GM23338 (cell line): ENCODE data around the gene PRLH. TPM values are rescaled to one million over a fixed set of nuclear protein-coding genes. Genes with fewer than 3 reads are reported as not detected.

Experiments used
- ATAC-seq: fragments of 200-7000 bp; cut with Tn5 transposase; 3 replicates; pipeline ENCODE4 v1.9.1; 2020
- DNase-seq: peaks from one replicate; pipeline ENCODE4 v3.0.0-alpha.2; 2015; ENCODE audit warnings: low spot score
- H2AFZ ChIP-seq: fragments of 200-600 bp; sonication (generic); 2 replicates; pipeline ENCODE4 v1.8.0; 2016; ENCODE audit warnings: antibody characterized with exemption, mild to moderate bottlenecking, moderate library complexity
- H3F3A ChIP-seq: fragments of 200-600 bp; sonication (generic); replicated peaks from 2 replicates; pipeline ENCODE4 v1.8.0; 2017; ENCODE audit warnings: antibody characterized with exemption, mixed run types, low read depth
- H3K27ac ChIP-seq: fragments of 200-600 bp; sonication (generic); 2 replicates; pipeline ENCODE4 v1.6.1; 2016; ENCODE audit warnings: low read depth
- H3K27me3 ChIP-seq: fragments of 200-600 bp; sonication (generic); 2 replicates; pipeline ENCODE4 v1.8.0; 2016; ENCODE audit warnings: mild to moderate bottlenecking, mixed run types, moderate library complexity; ENCODE audit not compliant: insufficient read depth
- H3K36me3 ChIP-seq: fragments of 200-600 bp; sonication (generic); 2 replicates; pipeline ENCODE4 v1.8.0; 2016; ENCODE audit warnings: mild to moderate bottlenecking; ENCODE audit not compliant: insufficient read depth
- H3K4me1 ChIP-seq: fragments of 200-600 bp; sonication (generic); 2 replicates; pipeline ENCODE4 v1.8.0; 2016; ENCODE audit warnings: mild to moderate bottlenecking, moderate library complexity; ENCODE audit not compliant: insufficient read depth
- H3K4me2 ChIP-seq: fragments of 200-600 bp; sonication (generic); 2 replicates; pipeline ENCODE4 v1.7.1; 2017; ENCODE audit warnings: mixed run types
- H3K4me3 ChIP-seq: fragments of 200-600 bp; sonication (generic); 2 replicates; pipeline ENCODE4 v1.6.1; 2016; ENCODE audit warnings: mixed run types
- H3K79me2 ChIP-seq: fragments of 200-600 bp; sonication (generic); replicated peaks from 2 replicates; pipeline ENCODE4 v1.8.0; 2017; ENCODE audit warnings: mild to moderate bottlenecking; ENCODE audit not compliant: insufficient read depth
- H3K9me2 ChIP-seq: fragments of 200-600 bp; sonication (generic); 2 replicates; pipeline ENCODE4 v1.8.0; 2017; ENCODE audit not compliant: insufficient read depth
- H4K20me1 ChIP-seq: fragments of 200-600 bp; sonication (generic); replicated peaks from 2 replicates; pipeline ENCODE4 v1.8.0; 2017; ENCODE audit warnings: mild to moderate bottlenecking; ENCODE audit not compliant: insufficient read depth
- H3K27ac Mint-ChIP-seq: 2 replicates; pipeline ENCODE4 v1.8.0; 2020; ENCODE audit warnings: inconsistent platforms, mild to moderate bottlenecking, moderate library complexity, mixed read lengths
- H3K27me3 Mint-ChIP-seq: 3 replicates; pipeline ENCODE4 v1.8.0; 2022; ENCODE audit warnings: low read depth, mild to moderate bottlenecking, moderate library complexity, mixed read lengths, inconsistent platforms; ENCODE audit not compliant: insufficient read depth, poor library complexity
- H3K36me3 Mint-ChIP-seq: 3 replicates; pipeline ENCODE4 v1.8.0; 2021; ENCODE audit warnings: low read depth, mild to moderate bottlenecking, inconsistent platforms, moderate library complexity, mixed read lengths
- H3K4me1 Mint-ChIP-seq: 3 replicates; pipeline ENCODE4 v1.8.0; 2020; ENCODE audit warnings: mild to moderate bottlenecking, inconsistent platforms, mixed read lengths
- H3K4me3 Mint-ChIP-seq: 3 replicates; pipeline ENCODE4 v1.8.0; 2021; ENCODE audit warnings: moderate library complexity, mild to moderate bottlenecking, inconsistent platforms, mixed read lengths
- H3K9me3 Mint-ChIP-seq: 3 replicates; pipeline ENCODE4 v1.8.0; 2020; ENCODE audit warnings: moderate library complexity, mild to moderate bottlenecking, inconsistent platforms, mixed read lengths
- CREB1 ChIP-seq: fragments of 250-450 bp; sonication (Bioruptor Pico); IDR thresholded peaks from 2 replicates; pipeline ENCODE4 v1.5.0; 2020; ENCODE audit warnings: low read depth, mild to moderate bottlenecking, moderate library complexity
- EZH2phosphoT487 ChIP-seq: fragments of 200-600 bp; sonication (generic); IDR thresholded peaks from one replicate; pipeline ENCODE4 v1.8.1; 2018; ENCODE audit warnings: antibody characterized with exemption; ENCODE audit not compliant: unreplicated experiment
- JUNB ChIP-seq: IDR thresholded peaks from one replicate; pipeline ENCODE4 v1.6.1; 2016; ENCODE audit warnings: antibody characterized with exemption; ENCODE audit not compliant: unreplicated experiment
- NANOG ChIP-seq: IDR thresholded peaks from 2 replicates; pipeline ENCODE4 v1.6.1; 2016; ENCODE audit warnings: antibody characterized with exemption, borderline replicate concordance
- POLR2AphosphoS5 ChIP-seq: IDR thresholded peaks from 2 replicates; pipeline ENCODE4 v1.6.1; 2016; ENCODE audit warnings: antibody characterized with exemption, low read depth
- REST ChIP-seq: IDR thresholded peaks from one replicate; pipeline ENCODE4 v1.6.1; 2018; ENCODE audit warnings: antibody characterized with exemption; ENCODE audit not compliant: unreplicated experiment
- STAT1 ChIP-seq: IDR thresholded peaks from one replicate; pipeline ENCODE4 v1.6.1; 2016; ENCODE audit warnings: antibody characterized with exemption; ENCODE audit not compliant: unreplicated experiment
- ZNF331 ChIP-seq: fragments of 250-450 bp; sonication (Bioruptor Pico); IDR thresholded peaks from 2 replicates; pipeline ENCODE4 v1.5.0; 2020; ENCODE audit warnings: low read depth, mild to moderate bottlenecking, moderate library complexity
- polyA plus RNA-seq: library from polyadenylated mRNA; unstranded; fragments of >200 nt; fragmentation: Nextera tagmentation; extraction: Ambion mirVana; gene quantifications from 2 replicates; pipeline ENCODE4 v1.2.1, GENCODE V29; 2016
- total RNA-seq: library from RNA; depleted of rRNA; stranded (reverse); fragments of >200 nt; shearing (Covaris generic); gene quantifications from 2 replicates; pipeline ENCODE4 v1.2.3, GENCODE V29; 2014
- TF ChIP-seq, protein P1 (sequence below), 2 experiments: fragments of 200-600 bp in 1 of 2; sonication (generic) in 1 of 2; conservative IDR thresholded peaks; 2 replicates each; pipeline versions ENCODE4 v1.5.1 to v1.6.1; 2016 to 2017; ENCODE audit warnings: antibody characterized with exemption in 2 of 2, low read depth in 2 of 2, mild to moderate bottlenecking in 2 of 2, moderate library complexity in 1 of 2
- TF ChIP-seq, protein P2 (sequence below): IDR thresholded peaks from 2 replicates; pipeline ENCODE4 v1.6.1; 2016; ENCODE audit warnings: antibody characterized with exemption

Gene PRLH
- total and polyA plus RNA-seq, 2 experiments from 2014 or later, result not detected

GRCh38 chr2:237575869-237576862 lies 9.8 kb downstream of the PRLH start (continued):
- TF ChIP-seq, protein P1, sequence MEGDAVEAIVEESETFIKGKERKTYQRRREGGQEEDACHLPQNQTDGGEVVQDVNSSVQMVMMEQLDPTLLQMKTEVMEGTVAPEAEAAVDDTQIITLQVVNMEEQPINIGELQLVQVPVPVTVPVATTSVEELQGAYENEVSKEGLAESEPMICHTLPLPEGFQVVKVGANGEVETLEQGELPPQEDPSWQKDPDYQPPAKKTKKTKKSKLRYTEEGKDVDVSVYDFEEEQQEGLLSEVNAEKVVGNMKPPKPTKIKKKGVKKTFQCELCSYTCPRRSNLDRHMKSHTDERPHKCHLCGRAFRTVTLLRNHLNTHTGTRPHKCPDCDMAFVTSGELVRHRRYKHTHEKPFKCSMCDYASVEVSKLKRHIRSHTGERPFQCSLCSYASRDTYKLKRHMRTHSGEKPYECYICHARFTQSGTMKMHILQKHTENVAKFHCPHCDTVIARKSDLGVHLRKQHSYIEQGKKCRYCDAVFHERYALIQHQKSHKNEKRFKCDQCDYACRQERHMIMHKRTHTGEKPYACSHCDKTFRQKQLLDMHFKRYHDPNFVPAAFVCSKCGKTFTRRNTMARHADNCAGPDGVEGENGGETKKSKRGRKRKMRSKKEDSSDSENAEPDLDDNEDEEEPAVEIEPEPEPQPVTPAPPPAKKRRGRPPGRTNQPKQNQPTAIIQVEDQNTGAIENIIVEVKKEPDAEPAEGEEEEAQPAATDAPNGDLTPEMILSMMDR (conservative IDR thresholded peaks at IDR 0.05; ENCODE audit: low read depth in 2 of 2), result no peak
- no peak for TF ChIP-seq CREB1 (CRISPR knock-in tag)
- TF ChIP-seq, protein P2, sequence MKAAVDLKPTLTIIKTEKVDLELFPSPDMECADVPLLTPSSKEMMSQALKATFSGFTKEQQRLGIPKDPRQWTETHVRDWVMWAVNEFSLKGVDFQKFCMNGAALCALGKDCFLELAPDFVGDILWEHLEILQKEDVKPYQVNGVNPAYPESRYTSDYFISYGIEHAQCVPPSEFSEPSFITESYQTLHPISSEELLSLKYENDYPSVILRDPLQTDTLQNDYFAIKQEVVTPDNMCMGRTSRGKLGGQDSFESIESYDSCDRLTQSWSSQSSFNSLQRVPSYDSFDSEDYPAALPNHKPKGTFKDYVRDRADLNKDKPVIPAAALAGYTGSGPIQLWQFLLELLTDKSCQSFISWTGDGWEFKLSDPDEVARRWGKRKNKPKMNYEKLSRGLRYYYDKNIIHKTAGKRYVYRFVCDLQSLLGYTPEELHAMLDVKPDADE, result no peak
- TF ChIP-seq NANOG, result no peak
- no peak for TF ChIP-seq EZH2phosphoT487
- TF ChIP-seq JUNB, result no peak
- no peak for TF ChIP-seq STAT1
- TF ChIP-seq POLR2AphosphoS5, result no peak
- no peak for TF ChIP-seq ZNF331 (CRISPR knock-in tag)
- TF ChIP-seq REST, result no peak

- H3K27ac Mint-ChIP-seq, result no peak overlapping the region
- Histone ChIP-seq H3K4me3 (no peak overlapping the region), H3K4me1 (peaks cover 6% of the 10 kb centered on the region; the same call in 1 of the 2 replicates), H3K36me3 (no peaks in the 10 kb centered on the region), H2AFZ (no peak overlapping the region), H3K4me2 (no peak overlapping the region), H3K27ac (no peak overlapping the region), H3K79me2 (no peaks in the 10 kb centered on the region), H4K20me1 (no peaks in the 10 kb centered on the region), H3K9me2 (no peaks in the 10 kb centered on the region), H3F3A (no peaks in the 10 kb centered on the region), H3K27me3 (no peaks in the 10 kb centered on the region)
- H3K4me1 Mint-ChIP-seq, result peaks cover 18% of the 10 kb centered on the region
- H3K4me3 Mint-ChIP-seq, result no peak overlapping the region
- no peaks in the 10 kb centered on the region for H3K27me3 Mint-ChIP-seq
- ATAC-seq (no peak), DNase-seq (no peak)
- 0 out of 3 replicates have a peak, but pooled peaks cover 4% of the 10 kb centered on the region for H3K9me3 Mint-ChIP-seq
- peaks cover 21% of the 10 kb centered on the region; the same call in 2 of the 3 replicates for H3K36me3 Mint-ChIP-seq
- TF ChIP-seq NANOG (no peak), POLR2AphosphoS5 (no peak), ZNF331 (CRISPR knock-in tag) (no peak), JUNB (no peak)
Observed at GRCh38 chr2:237576974-237577373, 10.6 kb downstream of the PRLH start.
